Mesendoderm (in vitro differentiated cells): ENCODE results near the gene TULP1.
A peak's percentile ranks its signal among the peaks of the same experiment; 100 is the strongest.

Experiments
- DNase-seq: peaks from one replicate; pipeline ENCODE4 v3.0.0; 2013
- H2AK5ac ChIP-seq: 2 replicates; pipeline ENCODE4 v1.6.1; 2013; ENCODE audit warnings: low read length, inconsistent platforms
- H2BK120ac ChIP-seq: 2 replicates; pipeline ENCODE4 v1.6.1; 2013; ENCODE audit warnings: low read depth, mild to moderate bottlenecking, low read length, moderate library complexity, mixed read lengths
- H2BK15ac ChIP-seq: replicated peaks from 2 replicates; pipeline ENCODE4 v1.6.1; 2013; ENCODE audit warnings: low read depth, mild to moderate bottlenecking, moderate library complexity
- H2BK5ac ChIP-seq: 2 replicates; pipeline ENCODE4 v1.6.1; 2013; ENCODE audit warnings: low read length, inconsistent platforms
- H3K18ac ChIP-seq: 2 replicates; pipeline ENCODE4 v1.6.1; 2013; ENCODE audit warnings: mild to moderate bottlenecking, low read length, mixed read lengths
- H3K23ac ChIP-seq: one replicate; pipeline ENCODE4 v1.6.1; 2013; ENCODE audit warnings: low read length
- H3K27ac ChIP-seq: 2 replicates; pipeline ENCODE4 v1.5.1; 2013; ENCODE audit warnings: low read depth, mild to moderate bottlenecking, inconsistent platforms, low read length, moderate library complexity
- H3K27me3 ChIP-seq: 2 replicates; pipeline ENCODE4 v1.6.1; 2013; ENCODE audit warnings: low read length, control low read depth, mild to moderate bottlenecking, inconsistent platforms; ENCODE audit not compliant: insufficient read depth, poor library complexity
- H3K36me3 ChIP-seq: 2 replicates; pipeline ENCODE4 v1.6.1; 2013; ENCODE audit warnings: low read length, inconsistent platforms; ENCODE audit not compliant: control insufficient read depth, insufficient read depth
- H3K4ac ChIP-seq: one replicate; pipeline ENCODE4 v1.6.1; 2013; ENCODE audit warnings: low read depth, mild to moderate bottlenecking, low read length, moderate library complexity
- H3K4me1 ChIP-seq: 2 replicates; pipeline ENCODE4 v1.6.1; 2013; ENCODE audit warnings: low read depth, low read length, inconsistent platforms; ENCODE audit not compliant: control insufficient read depth
- H3K4me2 ChIP-seq: 2 replicates; pipeline ENCODE4 v1.6.1; 2013; ENCODE audit warnings: low read length
- H3K4me3 ChIP-seq: 2 replicates; pipeline ENCODE4 v1.5.1; 2013; ENCODE audit warnings: mild to moderate bottlenecking, low read length
- H3K56ac ChIP-seq: one replicate; pipeline ENCODE4 v1.6.1; 2013; ENCODE audit warnings: low read length
- H3K79me1 ChIP-seq: 2 replicates; pipeline ENCODE4 v1.6.1; 2013; ENCODE audit warnings: low read length, inconsistent platforms
- H3K79me2 ChIP-seq: 2 replicates; pipeline ENCODE4 v1.6.1; 2013; ENCODE audit warnings: mild to moderate bottlenecking, low read length; ENCODE audit not compliant: control insufficient read depth, insufficient read depth
- H3K9ac ChIP-seq: 2 replicates; pipeline ENCODE4 v1.6.1; 2013; ENCODE audit warnings: low read length, inconsistent platforms
- H4K5ac ChIP-seq: one replicate; pipeline ENCODE4 v1.6.1; 2013; ENCODE audit warnings: low read length
- H4K8ac ChIP-seq: one replicate; pipeline ENCODE4 v1.6.1; 2013; ENCODE audit warnings: low read depth, mild to moderate bottlenecking, control low read depth, low read length, moderate library complexity
- WGBS: extraction: QIAGEN DNeasy Blood & Tissue Kit; methylation state at CpG from one replicate; pipeline ENCODE4 v1.1.7; 2013; ENCODE audit warnings: low lambda C conversion rate, missing lambda C conversion rate; ENCODE audit not compliant: insufficient coverage; ENCODE audit errors: extremely low coverage; 5-methylcytosine and 5-hydroxymethylcytosine counted together

TULP1 gene

GRCh38 chr6:35461270-35461669 lies 51.4 kb downstream of the TULP1 start:
- no CpG with 5 or more reads among the region's 3 CpGs for WGBS
- Histone ChIP-seq H3K79me1 (no peaks in the 10 kb centered on the region), H2BK5ac (no peak overlapping the region), H3K9ac (no peak overlapping the region), H3K27me3 (no peaks in the 10 kb centered on the region), H2AK5ac (no peak overlapping the region), H3K18ac (no peak overlapping the region), H2BK120ac (no peak overlapping the region), H3K4ac (no peak overlapping the region), H3K4me1 (no peaks in the 10 kb centered on the region), H3K79me2 (no peaks in the 10 kb centered on the region), H4K8ac (no peak overlapping the region), H3K4me3 (no peak overlapping the region), H3K27ac (no peak overlapping the region), H3K36me3 (peaks cover 2% of the 10 kb centered on the region), H2BK15ac (no peak overlapping the region), H4K5ac (no peak overlapping the region), H3K56ac (no peak overlapping the region), H3K4me2 (no peak overlapping the region), H3K23ac (no peak overlapping the region)
- no peak for DNase-seq

- Histone ChIP-seq H3K27me3 (no peaks in the 10 kb centered on the region), H3K23ac (no peak overlapping the region), H2BK5ac (no peak overlapping the region), H4K5ac (no peak overlapping the region), H4K8ac (no peak overlapping the region), H3K79me1 (peaks cover 2% of the 10 kb centered on the region), H3K4me1 (no peaks in the 10 kb centered on the region), H2BK15ac (no peak overlapping the region), H2AK5ac (no peak overlapping the region), H3K9ac (no peak overlapping the region), H3K4me2 (no peak overlapping the region), H3K79me2 (no peaks in the 10 kb centered on the region), H2BK120ac (no peak overlapping the region), H3K56ac (no peak overlapping the region), H3K27ac (no peak overlapping the region), H3K4ac (no peak overlapping the region), H3K36me3 (peaks cover 4% of the 10 kb centered on the region), H3K18ac (no peak overlapping the region), H3K4me3 (no peak overlapping the region)
- no CpG with 5 or more reads among the region's 4 CpGs for WGBS
- peak; percentile 20 for DNase-seq
Observed at GRCh38 chr6:35457907-35458306, 54.8 kb downstream of the TULP1 start.

GRCh38 chr6:35454391-35455110 lies 58.1 kb downstream of the TULP1 start:
- no CpG with 5 or more reads among the region's 9 CpGs for WGBS
- no peak overlapping the region for H3K27ac ChIP-seq
- no peak overlapping the region for H2AK5ac ChIP-seq

GRCh38 chr6:35453236-35453635 lies 59.5 kb downstream of the TULP1 start:
- Histone ChIP-seq H3K36me3 (peaks cover 2% of the 10 kb centered on the region), H3K23ac (no peak overlapping the region), H3K27me3 (no peaks in the 10 kb centered on the region), H3K27ac (no peak overlapping the region), H3K4me1 (peaks cover 2% of the 10 kb centered on the region), H3K9ac (peak overlapping the region; percentile 84), H3K79me2 (no peaks in the 10 kb centered on the region), H3K4me2 (peak overlapping the region; percentile 78), H2BK15ac (no peak overlapping the region), H3K18ac (no peak overlapping the region), H2BK5ac (no peak overlapping the region), H3K4ac (no peak overlapping the region), H3K56ac (peak overlapping the region; percentile 90), H2AK5ac (no peak overlapping the region), H3K4me3 (no peak overlapping the region), H4K8ac (no peak overlapping the region), H4K5ac (no peak overlapping the region), H3K79me1 (peaks cover 2% of the 10 kb centered on the region), H2BK120ac (no peak overlapping the region)
- DNase-seq: no peak
- no CpG with 5 or more reads among the region's 3 CpGs for whole genome bisulfite sequencing

More at GRCh38 chr6:35454391-35455110, 58.1 kb downstream of the TULP1 start:
- Histone ChIP-seq H4K8ac (no peak overlapping the region), H2BK120ac (no peak overlapping the region), H3K4ac (no peak overlapping the region), H3K23ac (no peak overlapping the region), H2BK15ac (no peak overlapping the region), H3K79me2 (no peaks in the 10 kb centered on the region), H3K27me3 (no peaks in the 10 kb centered on the region), H3K9ac (peak overlapping the region; percentile 22), H4K5ac (no peak overlapping the region), H3K79me1 (peaks cover 2% of the 10 kb centered on the region), H3K4me2 (no peak overlapping the region), H3K36me3 (peaks cover 3% of the 10 kb centered on the region), H3K4me1 (peaks cover 2% of the 10 kb centered on the region), H3K56ac (peak overlapping the region; percentile 57), H3K4me3 (no peak overlapping the region), H3K18ac (no peak overlapping the region), H2BK5ac (no peak overlapping the region)
- no peak for DNase-seq

- Histone ChIP-seq H3K27me3 (no peaks in the 10 kb centered on the region), H3K18ac (peak within 1 kb of the TSS; percentile 44), H4K8ac (no peak within 1 kb of the TSS), H2BK5ac (no peak within 1 kb of the TSS), H3K27ac (no peak within 1 kb of the TSS), H3K4ac (no peak within 1 kb of the TSS), H3K4me3 (peak within 1 kb of the TSS; percentile 53), H3K79me1 (peaks cover 2% of the 10 kb centered on the region), H3K23ac (no peak within 1 kb of the TSS), H2BK120ac (no peak within 1 kb of the TSS), H4K5ac (no peak within 1 kb of the TSS), H3K36me3 (peaks cover 2% of the 10 kb centered on the region), H3K4me2 (peak within 1 kb of the TSS; percentile 78), H3K4me1 (peaks cover 2% of the 10 kb centered on the region), H2AK5ac (no peak within 1 kb of the TSS), H3K79me2 (no peaks in the 10 kb centered on the region), H3K56ac (peak within 1 kb of the TSS; percentile 90), H3K9ac (peak within 1 kb of the TSS; percentile 84), H2BK15ac (no peak within 1 kb of the TSS)
- WGBS: no CpG with 5 or more reads among the region's 87 CpGs
- peak; percentile 97 for DNase-seq
Observed at GRCh38 chr6:35452183-35453090, 60.3 kb downstream of the TULP1 start, which contains the start of gene FANCE. TSS of gene FANCE (plus strand) at chr6:35452338. CDS start at chr6:35452546, 208 bp downstream.
